GM19351 (cell line): ENCODE data around the gene TMEM117.
"Not testable (repeated sequence)": the region's sequence is repeated elsewhere in the genome, so short reads cannot be mapped to it uniquely, and the experiment has no call there.

ENCODE experiments used
- ATAC-seq: cut with Tn5 transposase; IDR thresholded peaks from one replicate; pipeline ENCODE4 v1.9.1; 2021; ENCODE audit warnings: mild to moderate bottlenecking, moderate library complexity; ENCODE audit not compliant: unreplicated experiment

The TMEM117 gene

DNA sequence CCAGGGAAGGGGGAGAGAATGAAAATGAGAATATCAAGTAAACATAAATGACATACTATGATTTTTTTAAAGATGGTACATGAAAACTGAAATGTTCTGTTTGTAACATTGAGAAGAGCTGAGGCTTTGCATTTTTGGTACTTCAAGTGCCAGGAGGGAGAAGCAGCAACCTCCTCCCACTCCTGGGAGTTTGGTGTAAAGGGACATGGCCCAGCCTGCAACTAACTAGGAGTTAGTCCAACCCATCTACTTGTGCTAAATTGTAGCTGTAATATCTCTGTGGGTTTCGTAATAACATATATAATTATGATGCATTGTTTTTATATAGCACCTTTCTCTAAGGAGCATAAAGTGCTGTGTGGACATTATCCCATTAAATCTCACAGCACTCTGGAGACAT lies 522.8 kb downstream of the TMEM117 start:
- no peak for ATAC-seq

DNA sequence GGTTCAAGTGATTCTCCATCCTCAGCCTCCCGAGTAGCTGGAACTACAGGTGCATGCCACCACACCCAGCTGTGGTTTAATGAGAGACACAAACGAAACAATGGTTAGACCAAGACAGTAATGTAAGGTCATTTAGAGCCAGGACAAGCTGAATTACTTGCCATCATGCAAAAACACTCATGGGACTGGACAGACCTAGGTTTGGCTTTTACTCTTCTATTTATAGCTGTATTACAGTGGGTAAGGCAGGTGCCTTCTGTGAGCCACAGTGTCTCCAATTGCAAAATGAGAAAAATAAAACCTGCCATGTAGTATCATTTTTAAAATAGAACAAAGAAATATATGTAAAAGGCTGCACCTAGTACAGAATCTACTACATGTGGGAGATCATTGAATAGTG lies 527.1 kb downstream of the TMEM117 start:
- ATAC-seq = no peak

DNA sequence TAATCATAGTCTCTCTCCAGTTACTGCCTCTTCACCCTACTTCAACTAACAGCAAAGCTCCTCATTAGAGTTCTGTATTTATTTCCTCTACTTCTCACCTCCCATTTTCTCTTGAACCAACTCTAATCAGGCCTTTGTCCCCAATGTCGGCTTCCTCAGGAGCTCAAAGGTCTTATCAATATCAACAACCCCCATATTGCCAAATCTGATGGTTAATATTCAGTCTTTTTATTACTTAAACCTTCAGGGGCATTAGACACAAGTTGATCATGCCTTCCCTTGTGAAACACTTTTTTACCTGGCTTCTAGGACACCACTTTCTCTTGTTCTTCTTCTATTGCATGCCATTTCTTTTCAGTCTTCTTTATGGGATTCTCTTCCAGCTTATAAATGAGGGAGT lies 531.3 kb downstream of the TMEM117 start:
- no peak for ATAC-seq

DNA sequence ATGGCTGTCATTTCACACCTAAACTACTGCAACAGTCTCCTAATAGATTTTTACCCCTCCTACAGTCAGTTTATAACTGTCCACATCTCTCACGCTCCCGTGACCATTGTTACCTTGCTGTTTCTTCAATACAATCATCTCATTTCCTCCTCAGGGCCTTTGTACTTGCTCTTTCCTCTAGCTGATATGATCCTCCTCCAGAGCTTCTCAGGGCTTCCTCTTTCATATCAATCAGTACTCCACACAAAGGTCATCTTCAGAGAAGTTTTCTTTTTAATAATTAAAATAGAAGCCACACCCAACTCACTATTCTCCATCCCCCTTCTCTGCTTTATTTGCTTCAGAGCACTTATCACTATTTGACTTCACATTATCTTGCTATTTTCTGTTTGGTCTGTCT lies 532.0 kb downstream of the TMEM117 start:
- no peak for ATAC-seq

DNA sequence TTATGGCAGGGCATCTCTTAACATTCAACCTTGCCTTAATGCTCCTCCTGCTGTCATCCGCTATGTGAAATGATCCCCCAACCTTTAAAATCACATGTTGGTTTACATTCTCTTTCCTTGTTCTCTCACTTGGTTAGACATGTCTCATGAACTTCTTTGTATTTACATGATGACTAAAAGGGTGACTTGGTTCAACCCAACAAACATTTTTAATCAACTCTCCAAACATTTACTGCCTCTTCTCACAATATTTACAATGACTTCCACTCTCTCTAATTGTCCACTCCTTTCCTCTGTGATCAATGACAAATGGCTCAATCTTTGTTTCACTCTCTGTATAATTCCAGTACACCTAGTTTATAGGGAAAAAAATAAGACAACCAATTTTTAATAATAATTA lies 534.1 kb downstream of the TMEM117 start:
- no peak for ATAC-seq

DNA sequence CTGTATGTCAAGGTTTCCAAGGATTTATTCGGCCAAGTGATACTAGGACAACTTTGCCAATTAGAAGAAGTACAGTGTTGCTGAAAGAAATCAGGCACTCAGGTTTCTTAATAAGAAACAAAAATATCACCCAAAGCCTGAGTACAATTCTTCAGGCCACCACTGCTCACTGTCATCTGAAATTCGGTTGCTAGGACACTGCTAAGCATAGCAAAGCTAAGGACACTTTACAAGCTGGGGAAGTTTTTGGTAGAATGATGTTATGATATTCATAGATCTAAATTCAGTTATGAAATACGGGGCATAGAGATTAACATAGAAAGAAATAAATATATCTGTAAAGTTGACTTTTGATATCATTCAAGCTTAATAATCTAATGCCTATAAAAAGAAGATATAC lies 535.1 kb downstream of the TMEM117 start:
- ATAC-seq = no peak

DNA sequence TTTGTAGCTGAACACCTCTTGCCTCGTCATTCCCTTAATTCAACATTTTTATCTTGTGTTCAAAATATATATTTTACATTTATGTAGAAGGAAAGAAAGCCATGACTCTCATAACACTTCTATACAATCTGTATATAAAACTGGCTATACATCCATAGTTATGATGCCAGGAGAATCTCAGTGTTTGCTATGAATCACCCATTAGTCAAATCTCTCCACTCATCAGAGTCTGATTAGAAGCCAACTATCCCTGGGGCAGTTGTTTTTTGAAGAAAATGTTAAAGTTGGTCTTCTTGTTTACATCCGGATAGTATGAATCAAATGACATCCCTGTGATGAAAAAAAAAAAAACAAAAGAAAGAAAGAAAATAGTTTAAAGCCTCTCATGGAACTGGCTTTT lies 536.4 kb downstream of the TMEM117 start:
- no peak for ATAC-seq

DNA sequence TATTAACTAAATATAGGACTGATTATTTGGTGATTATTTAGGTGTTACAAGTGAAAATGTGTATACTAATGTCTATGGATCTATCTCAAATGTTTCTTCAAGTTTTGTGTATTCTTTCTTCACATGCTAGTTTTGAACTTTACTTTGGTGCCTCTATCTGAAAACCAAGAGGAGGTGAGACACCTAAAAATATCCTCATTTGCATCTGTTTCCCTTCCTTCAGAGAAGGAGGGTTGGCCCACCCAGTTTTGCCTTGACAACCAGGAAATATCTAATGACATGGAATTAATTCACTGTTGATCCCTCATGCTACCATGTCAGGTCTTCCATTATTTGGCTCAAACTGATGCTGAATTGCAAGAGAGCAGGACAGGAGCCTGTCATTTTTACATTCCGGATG lies 539.8 kb downstream of the TMEM117 start:
- no peak for ATAC-seq

DNA sequence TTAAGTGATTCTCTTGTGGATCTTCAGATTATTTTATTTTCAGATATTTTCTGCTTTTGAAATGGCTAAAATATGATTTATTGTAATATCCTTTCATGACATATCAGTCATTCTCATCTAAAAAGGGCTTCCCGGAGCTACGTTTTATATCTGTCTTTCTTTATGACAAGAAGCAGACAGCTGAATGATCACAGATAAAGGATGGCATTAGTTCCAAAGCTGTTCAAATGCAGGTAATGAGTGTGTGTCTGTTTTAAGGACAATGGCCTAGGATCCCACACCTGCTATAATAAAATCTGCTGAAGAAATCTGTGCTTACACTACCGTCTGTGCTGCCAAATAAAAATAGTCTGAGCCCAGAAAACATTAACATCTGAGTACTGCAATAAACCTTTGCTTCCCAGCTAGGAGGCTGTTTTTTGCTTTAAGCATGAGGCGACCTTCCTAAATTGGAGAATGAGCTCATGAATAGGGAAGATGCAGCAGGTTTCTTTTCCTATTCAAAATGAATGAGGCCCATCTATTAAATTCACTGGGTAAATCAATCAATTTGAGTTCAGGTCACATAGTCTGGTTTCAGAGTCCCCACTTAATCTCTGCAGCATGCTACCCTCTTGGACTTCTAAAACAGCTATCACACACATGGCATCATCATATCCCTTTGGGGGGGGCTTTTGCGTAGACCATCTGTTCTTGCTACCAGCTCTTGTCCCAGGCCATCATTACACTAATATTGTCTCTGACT lies 541.7 kb downstream of the TMEM117 start:
- ATAC-seq = no peak

DNA sequence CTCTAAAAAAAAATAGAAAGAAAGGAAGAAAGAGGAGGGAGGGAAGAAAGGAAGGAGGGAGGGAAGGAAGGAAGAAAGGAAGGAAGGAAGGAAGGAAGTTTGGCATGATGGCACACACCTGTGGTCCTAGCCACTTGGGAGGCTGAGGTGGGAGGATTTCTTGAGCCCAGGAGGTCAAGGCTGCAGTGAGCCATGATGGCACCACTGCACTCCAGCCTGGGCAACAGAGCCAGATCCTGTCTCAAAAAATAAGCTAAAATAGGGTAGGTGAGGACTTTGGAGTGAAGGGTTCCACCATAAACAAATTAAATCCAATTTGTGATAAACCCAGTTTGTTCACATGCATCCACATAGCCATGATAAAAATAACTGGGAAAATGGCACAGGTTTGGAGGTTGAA lies 543.2 kb downstream of the TMEM117 start:
- ATAC-seq = not testable (repeated sequence)

DNA sequence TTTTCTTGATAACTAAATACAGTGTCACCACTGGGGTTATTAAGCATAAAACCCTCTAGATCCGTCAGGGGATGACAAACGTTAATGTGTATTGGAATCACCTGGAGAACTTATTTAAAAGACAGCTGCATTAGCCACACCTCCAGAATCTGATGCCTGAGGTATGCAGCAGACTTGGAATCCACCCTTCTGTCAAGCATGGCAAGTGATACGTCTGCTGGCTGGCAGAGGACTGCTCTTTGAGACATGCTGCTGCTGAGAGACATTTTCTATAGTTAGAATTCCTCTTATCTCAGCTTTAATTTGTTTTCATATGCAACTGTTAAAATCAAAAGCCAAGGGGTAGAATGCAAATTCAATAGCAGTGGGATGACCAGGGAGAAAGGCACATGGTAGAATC lies 544.0 kb downstream of the TMEM117 start:
- ATAC-seq = no peak

DNA sequence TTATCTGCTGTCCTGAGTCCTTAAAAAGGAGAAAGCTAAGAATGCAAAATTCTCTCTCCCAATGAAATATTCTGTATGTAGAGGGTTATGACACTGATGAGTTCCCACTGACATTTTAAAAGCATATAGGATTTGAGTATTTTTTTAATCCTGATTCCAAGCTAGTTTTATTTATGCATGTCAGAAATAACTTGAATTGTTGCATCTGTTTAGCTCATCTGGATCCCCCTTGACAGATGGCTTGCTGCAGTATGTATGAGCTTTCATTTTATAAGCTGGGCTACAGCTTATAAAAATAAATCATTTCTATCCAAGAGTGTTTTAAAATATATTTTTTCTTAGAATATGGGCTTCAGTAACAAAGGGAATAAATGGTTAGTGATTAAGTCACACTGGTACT lies 545.0 kb downstream of the TMEM117 start:
- no peak for ATAC-seq

DNA sequence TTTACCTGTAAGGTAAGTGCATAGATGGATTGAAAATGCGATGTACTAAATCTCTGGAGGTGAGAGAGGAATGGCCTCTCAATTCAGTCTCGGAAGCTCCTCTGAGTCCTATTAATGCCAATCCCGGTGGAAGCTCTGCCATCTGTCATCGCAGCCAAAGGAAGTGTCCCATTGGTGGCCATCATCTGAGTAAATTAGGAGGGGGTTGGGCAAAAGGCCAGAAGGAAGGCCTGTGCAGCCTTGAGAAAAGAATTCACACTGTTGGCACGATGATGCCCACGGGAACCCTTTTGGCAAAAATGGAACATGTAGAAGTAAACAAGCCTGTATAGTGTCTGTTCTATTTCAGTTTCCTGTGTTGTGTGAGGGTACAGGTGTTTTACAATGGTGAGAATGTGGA lies 545.5 kb downstream of the TMEM117 start:
- no peak for ATAC-seq

DNA sequence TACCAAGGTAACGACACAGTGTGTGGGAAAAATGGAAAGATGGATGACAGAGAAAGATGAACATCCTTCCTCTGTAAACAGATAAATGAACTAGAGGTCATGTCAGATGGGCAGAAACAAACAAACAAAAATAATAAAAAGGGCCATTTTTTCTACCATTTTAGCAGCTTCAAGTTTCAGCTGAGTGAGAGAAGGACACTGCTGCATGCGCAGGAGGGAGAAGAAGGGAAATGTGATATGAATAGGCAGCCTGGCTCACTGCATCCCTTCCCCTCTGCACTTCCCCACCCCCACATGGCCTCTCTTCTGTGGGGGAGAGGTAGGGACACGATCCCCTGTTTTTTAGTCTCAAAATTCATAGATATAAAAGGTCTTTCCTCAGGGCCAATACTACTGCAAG lies 548.3 kb downstream of the TMEM117 start:
- no peak for ATAC-seq

DNA sequence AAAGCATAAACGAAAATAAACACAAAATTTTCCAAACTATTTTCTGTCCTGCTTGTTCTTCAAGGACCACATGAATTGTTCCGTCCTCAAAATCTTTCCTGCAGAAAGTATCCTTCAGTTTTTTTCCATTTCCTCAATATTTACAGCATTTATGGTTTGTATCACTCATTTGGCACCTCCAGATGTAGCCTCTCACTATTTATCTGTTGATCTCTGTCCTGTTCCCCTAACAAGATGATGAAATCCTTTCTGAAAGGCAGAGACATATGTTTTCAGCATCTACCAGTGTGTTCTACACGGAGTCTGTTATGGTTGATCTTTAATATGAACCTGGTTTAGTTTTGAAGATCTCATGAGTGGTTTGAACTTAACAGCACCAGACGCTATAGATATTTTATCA lies 550.1 kb downstream of the TMEM117 start:
- ATAC-seq = no peak

DNA sequence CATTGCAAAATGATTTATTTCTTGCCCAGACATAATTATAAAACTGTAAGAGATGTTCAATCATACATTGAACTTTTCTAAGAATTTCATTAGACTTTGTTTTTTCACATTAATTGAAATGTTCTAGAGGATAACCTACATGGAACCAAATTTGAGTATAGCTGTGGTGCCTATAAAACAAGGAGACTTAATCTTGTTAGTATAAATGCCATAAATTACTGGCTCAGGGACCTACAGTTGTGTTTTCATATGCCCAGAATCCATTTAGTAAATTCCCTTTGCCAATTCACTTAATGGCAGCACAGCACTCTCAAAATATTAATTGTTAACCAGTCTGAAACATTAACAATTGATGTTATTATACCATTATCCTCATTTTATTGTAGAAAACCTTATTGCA lies 551.7 kb downstream of the TMEM117 start:
- ATAC-seq = no peak

DNA sequence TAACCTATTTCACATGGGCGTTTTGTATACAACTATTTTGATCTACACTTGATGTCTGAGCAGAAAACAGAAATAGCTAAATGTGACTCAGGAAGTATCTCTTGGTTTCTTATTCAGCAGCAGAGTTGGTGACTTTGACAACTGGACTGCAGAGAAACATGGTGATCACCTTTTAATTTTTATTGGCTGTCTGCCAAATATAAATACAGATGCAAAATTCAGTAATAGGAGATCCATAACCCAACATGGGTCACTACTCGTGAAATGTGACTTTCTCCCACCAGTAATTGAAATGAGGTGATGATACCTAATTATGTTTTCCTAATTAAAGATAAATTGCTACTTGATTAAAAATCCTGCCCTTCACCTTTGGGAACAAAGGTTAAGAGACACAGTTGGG lies 553.2 kb downstream of the TMEM117 start:
- no peak for ATAC-seq

DNA sequence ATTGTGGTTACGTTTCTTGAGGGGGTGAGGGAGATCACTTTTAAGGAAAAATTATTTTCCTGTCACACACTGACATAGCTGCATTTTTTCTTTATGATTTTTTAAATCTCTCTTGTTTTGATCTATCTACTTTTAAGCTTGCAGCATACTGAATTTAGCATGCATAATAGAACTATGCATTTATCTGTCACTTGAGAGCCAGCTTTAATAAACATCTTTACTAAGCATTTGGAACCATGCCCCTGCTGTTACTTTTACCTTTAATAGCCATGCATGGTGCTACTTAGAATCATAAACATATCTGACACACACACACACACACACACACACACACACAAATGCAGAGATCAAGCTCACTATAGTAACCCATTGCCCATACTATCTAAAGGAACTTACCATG lies 554.0 kb downstream of the TMEM117 start:
- ATAC-seq = no peak

DNA sequence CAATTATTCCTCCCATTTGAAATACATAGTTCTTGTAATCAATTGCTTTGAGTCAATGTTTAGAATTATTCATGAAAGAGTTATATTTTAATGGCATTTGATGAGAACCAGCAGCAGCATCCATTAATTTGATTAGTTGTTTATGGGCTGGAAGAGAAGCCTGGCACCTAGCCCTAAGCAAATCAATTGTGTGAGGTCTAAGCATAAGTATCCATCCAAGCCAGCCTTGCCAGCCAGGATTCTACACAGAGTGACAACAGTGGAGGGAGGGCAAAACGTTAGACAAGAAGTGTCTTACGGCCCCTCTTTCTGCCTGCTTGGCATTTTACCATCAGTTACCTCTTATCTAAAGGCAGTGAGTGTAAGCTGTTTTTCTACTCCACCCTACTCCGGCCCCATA lies 561.8 kb downstream of the TMEM117 start:
- no peak for ATAC-seq

DNA sequence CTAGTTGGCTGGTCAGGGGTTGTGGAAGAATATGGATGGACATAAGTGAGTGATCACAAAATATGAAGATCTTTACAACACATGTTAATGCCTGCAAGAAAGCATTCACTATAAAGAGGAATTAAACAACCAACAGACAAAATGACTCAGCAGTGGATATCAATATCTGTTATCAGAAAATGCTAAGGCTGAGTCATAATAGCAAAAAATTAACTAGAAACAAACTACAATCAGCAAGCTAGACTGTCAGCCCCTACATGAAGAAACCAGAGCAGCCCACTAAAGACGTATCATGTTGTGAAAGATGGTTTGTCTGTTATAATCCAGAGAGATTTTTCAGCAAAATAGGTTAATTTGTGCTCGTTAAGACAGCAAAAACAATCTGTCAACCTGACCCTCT lies 567.3 kb downstream of the TMEM117 start:
- ATAC-seq = no peak

DNA sequence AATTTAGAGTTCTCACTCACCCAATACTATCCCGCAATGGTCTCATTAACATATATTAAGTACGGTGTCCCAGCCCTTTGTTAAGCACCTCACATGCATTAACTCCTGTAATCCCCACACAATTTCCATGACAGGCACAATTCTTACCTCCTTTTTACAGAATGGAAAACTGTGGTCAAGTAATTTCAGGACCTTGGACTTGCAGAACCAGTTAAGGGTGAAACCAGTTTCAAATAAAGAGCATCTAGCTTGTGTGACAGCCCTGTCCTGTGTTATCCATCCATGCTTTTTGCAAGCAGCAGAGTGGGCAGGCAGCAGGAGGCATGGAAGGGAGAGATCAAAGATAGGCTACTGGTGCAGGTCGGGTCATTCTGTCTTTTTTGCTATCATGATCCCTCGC lies 569.4 kb downstream of the TMEM117 start:
- ATAC-seq = no peak

DNA sequence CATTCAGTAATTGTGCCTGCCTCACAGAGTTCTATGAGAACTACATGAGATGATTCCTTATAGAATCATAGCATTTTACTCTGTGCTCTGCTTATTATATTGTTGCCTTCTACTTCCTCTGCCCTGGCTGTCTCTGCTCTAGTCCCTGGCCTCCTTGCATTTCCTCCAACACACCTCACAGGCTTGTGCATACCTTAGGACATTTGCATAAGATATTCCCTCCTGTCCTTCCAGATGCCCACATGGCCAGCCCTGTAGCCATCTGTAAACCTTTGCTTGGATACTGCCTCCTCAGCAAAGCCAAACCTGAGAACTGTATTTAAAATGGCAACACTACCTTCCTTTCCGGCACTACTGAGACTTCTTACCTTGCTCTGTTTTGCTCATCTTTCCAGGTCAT lies 586.7 kb downstream of the TMEM117 start:
- ATAC-seq = no peak

DNA sequence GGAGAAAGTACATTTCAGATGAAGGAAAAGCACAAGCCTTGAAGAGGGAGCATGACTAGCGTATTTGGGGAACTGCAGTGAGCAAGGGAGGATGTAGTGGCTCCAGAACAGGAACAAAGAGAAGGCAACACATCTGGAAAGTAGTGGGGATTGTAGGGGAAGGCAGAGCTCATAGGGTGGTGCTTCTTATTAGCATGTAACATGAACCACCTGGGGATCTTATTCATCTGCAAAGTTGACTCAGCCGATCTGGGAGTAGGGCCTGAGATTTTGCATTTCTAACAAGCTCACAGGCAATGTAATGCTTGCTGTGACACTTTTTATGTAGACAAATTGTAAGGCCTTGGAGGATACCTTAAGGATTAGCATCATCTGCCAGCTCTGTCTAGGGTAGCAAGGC lies 592.9 kb downstream of the TMEM117 start:
- ATAC-seq = no peak
